CD4-positive, alpha-beta T cell treated with Interferon alpha-2 for 1 hour (primary cell): ENCODE data around the gene HBP1.
"Not testable (repeated sequence)": the region's sequence is repeated elsewhere in the genome, so short reads cannot be mapped to it uniquely, and the experiment has no call there.

Experiments used
- DNase-seq, 2 donors: peaks; one replicate each; pipeline ENCODE4 v3.0.0-alpha.2; 2020 to 2022

The HBP1 gene

DNA sequence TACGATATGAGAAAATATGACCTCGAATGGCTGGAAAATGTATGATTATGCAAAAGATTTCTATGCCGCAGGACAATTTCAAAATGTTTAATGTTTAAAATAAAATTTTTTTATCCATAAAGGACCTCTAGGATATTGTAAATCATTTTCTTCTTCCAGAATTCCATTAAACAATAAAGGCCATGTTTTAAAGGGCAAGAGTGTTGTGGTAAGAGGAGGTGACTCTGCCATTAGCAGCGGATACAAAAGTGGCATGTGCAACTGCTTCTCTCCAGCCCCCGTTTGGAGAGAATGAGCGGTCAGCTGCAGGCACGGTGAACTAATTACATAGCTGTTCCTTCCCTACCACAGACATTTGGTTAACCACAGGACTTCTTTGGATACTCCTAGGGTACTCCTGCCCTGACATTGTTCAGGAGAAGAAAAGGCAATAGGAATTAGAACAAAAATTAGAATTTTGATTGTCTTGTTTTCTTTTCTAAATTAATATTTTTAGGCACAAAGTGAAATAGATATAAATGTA is 63.8 kb downstream of the HBP1 start:
- no peak for DNase-seq

DNA sequence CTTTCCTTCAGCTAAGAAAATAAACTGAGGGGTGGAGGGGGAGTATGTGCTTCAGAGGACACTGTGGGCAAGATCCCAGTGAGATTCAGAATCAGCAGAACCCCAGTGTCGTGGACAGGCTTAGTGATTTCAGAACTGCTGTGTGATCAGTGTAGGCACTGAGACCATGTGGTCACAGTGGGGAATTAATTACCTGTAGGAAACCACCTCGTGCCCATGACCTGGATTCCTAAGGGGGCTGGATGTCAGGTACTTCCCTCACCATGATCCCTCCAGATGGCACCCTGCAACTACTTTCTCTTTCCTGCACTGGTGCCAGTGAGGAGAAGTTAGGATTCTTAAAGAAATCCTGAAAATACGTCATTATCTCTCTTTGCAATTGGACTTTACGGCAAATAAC is 64.4 kb downstream of the HBP1 start:
- no peak for DNase-seq

DNA sequence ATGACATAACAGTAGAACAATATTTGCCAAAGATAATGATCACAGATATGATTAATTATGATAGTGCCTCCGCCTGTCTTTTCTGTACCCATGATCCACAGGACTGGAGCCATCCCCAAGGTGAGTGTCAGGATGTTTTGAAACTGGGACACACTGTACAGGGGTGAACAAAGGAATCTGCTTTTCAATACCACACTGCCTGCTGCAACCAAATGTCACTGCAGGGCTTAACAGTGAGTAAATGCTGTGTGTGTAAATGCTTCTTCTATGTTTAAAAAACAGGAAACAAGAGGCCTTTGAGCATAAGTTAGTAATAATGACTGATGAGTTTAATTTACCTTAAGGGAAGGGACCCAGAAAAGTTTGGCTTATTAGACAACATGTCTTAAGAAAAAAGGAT is 65.2 kb downstream of the HBP1 start:
- DNase-seq: no peak

DNA sequence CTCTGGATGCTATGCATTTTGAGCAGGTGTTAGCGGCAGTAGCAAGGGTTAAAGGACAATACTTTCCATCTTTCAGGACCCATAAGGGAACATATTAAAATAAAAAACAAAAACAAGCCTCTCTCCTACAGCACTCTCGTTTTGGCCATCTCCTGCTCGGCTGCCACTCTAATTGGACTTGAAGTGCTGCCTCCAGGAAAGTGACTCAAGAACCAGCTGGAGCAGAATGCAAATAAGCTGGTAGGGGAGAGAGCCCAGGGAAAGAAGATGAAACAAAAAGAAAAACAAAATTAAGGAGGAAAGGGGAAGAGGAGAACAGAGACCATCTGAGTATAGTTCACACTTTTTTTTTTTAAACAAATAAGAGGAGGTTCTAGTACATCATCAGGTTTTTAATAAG is 65.6 kb downstream of the HBP1 start:
- no peak for DNase-seq

GRCh38 chr7:107236862-107237261 is 68.1 kb downstream of the HBP1 start:
- no peak for DNase-seq

- DNase-seq: no peak
These were observed 68.6 kb downstream of the HBP1 start for GRCh38 chr7:107237451-107237850.

DNA sequence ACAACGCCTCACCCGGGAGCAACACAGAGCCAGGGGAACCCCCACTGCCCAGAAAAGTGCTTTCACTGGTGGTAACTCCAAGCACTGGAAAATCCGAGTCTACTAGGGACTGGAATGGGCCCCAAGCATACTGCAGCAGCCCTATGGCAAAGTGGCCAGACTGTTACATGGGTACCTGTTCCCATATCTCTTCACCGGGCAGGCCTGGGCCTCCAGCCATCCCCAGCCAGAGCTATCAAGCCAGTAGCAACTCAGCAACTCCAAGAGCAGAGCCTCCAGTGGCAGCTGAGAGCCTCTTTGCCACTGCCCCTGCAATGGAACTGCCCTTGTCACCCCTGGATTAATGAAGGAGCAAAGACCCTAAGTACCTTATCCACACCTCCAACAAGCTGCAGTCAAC is 73.5 kb downstream of the HBP1 start:
- DNase-seq: no peak

DNA sequence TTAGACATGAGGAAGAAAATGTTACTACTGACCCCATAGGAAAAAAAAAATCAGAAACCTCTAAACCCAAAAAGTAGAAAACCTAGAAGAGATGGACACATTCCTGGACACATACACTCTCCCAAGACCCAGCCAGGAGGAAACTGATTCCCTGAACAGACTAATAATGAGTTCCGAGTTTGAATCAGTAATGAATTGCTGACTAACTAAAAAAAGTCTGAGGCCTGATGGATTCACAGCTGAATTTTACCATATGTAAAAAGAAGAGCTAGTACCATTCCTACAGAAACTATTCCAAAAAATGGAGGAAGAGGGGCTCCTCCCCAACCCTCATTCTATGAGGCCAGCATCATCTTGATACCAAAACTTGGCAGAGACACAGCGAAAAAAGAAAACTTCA is 75.8 kb downstream of the HBP1 start:
- no peak for DNase-seq

DNA sequence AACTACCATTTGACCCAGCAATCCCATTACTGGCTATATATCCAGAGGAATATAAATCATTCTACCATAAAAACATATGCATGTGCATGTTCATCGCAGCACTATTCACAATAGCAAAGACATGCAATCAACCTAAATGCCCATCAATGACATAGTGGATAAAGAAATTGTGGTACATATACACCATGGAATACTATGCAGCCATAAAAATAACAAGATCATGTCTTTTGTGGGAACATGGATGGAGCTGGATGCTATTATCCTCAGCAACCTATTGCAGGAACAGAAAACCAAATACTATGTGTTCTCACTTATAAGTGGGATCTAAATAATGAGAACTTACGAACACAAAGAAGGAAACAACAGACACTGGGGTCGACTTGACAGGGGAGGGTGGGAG is 78.0 kb downstream of the HBP1 start:
- DNase-seq: not testable (repeated sequence)

- DNase-seq: no peak
These were observed 79.9 kb downstream of the HBP1 start for GRCh38 chr7:107248551-107249316.

DNA sequence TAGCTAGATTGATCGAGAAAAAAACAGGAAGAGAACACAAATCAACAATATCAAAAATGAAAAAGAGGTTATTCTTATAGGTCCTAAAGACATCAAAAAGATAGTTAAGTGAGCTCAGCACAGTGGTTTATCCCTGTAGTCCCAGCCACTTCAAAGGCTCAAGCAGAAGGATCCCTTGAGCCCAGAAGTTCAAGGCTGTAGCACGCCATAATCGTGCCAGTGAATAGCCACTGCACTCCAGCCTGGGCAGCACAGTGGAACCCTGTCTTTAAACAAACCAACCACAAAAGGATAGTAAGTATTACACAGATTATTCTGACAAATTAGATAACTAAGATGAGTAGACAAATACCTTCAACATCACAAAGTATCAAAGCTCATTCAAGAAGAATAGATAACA is 83.2 kb downstream of the HBP1 start:
- no peak for DNase-seq
